SIG-M5 (cell line): ENCODE data around the gene CDK16.

Experiments
- DNase-seq: peaks from one replicate; lab custom pipeline; 2025; lab: John Stamatoyannopoulos, UW

Gene CDK16

DNA sequence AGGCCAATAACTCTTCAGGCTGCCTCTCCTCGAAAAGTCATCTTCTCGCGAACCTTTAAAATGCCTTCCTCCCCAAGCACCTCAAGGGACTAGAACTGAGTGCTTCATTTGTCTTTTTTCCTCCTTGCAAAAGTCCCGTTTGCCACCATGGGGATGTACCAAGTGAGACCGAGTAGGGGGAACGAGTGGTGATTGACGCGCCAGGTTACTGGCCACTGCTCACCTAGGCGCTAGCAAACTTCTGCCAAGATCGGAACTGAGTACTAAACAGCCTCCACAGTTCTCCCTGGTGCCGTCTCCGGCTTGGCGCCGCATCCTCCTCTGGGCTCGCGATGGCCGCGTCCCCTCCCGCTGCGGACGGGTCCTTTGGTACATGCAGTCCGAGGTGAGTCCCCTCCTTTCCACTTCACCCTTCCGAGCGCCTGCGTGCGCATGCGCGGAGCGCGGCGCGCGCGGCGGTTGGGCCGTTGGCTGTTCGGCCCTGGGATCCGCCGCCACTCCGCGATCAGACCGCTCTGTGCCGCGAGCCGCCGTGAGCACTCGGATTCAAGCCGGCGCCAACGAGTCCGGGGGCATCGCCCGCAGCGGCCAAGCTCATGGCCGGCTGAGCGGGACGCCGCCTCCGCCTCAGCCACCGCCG is at the start of gene CDK16:
TSS of gene CDK16 (plus strand) at position 402 of the 640 bp plus-strand sequence. CDS start 4,877 bp downstream, outside the sequence.
- no peak for DNase-seq

DNA sequence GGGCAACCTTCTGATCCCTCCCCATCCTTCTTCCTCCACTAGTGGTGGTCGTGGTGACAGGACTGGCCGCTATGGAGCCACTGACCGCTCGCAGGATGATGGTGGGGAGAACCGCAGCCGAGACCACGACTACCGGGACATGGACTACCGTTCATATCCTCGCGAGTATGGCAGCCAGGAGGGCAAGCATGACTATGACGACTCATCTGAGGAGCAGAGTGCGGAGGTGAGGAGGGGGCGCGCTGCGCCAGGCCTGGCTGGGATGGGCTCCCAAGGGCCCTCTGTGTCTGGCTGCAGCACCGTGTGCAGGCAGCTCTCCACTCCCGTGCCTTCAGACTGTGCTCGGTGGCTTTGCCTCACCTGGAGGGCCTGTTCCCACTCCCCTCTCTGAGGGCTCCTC is 49.2 kb upstream of the CDK16 start:
- no peak for DNase-seq

DNA sequence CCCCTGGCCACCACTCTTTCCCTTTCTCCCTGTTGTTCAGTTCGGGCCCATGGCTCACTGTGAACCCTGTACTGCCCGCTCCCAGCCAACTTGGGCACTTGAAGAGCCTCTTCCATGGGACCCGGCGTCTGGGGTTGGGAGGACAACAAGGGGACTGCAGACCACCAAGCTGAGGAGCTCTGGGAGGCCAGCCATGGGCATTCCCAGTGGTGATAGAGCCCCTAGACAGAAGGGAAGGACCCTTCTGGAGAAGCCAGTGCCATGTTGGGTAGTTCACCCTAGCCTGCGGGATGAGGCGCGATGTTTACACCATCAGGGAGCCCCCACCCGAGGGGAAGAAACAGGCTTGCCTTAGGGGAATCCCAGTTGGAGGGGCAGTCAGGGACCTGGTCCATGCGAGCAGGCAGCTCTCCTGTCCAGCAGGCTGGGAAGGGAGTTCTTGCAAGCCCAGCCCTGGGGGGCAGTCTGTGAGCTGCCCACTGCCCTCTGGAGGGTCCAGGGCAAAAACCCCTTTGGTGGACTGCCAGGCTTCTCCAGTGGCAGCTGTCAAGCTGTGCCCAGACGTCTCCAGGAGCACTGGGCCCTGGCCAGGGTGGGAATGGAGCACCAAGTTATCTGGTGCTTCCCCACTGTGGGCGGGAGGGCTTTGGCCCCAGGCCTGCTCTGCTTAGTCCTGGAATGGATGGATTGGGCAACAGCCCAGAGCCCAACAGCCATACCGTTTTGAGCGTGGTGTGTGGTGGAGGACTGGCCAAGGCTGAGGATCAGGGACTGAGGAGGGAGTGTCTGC is 48.6 kb upstream of the CDK16 start:
- DNase-seq = no peak

DNA sequence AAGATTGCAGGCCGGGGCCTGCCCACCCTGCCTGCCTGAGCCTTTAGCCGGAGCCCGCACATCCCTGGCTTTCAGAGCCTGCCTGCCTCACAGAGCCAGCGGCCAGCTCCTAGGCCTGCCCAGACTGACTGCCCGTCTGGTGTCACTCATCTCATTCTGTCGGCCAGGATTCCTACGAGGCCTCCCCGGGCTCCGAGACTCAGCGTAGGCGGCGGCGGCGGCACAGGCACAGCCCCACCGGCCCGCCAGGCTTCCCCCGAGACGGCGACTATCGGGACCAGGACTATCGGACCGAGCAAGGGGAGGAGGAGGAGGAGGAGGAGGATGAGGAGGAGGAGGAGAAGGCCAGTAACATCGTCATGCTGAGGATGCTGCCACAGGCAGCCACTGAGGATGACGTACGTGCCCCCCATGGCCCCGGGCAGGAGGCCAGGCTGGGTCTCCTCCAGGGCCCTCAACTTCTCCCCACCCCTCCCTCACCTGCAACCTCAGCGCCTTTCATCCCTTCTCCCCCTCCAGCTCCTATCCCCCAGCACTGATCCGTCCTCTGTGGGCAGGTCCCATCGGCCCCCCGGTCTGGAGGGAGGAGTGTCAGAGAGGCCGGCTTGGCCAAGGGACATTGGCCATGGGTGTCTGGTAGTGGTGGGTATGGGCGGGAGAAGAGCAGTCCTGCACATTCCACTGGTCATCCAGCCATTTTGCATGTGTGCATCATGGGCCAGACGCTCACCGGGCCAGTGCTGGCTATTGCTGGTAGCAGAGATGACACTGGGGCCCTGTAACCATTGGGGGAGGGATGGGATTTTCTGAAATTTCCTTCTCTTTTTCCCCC is 47.4 kb upstream of the CDK16 start:
- DNase-seq = no peak

DNA sequence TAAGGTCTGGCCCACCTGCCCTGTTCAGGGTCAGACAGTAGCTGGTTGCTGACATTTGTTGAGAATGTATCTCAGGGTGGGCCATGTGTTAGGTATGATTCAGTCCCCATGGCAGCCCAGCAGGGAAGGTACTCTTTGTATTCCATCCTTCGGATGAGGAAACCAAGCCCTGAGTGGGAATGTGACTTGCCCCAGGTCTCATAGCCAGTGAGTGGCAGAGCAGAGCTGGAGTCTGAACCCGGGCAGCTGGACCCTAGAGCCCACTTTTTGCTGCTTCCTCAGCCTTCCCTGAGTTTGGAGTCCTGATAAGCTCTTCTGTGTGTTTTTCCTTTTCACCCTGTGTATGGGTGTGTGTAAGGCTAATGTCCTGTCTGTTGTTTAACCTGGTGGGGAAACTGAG is 46.5 kb upstream of the CDK16 start:
- DNase-seq = no peak

DNA sequence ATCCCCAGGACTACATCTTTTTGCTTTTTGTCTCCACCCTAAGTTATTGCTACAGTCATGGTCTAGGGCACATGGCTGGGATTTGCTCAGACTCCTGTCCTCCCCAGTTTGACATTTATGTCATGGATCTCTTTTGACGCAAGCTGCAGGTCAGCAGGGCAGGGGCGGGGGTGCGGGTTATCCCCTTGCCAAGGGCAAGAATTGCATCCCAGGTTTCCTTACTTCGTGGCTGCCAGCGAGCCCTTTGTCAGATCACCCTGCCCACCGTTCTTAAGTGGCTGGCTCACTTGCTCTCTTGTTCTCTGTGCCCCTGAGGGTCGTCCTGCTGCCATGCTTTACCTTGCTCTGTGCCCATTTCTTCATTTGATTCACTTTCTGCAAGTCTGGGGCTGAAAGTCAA is 45.9 kb upstream of the CDK16 start:
- no peak for DNase-seq

DNA sequence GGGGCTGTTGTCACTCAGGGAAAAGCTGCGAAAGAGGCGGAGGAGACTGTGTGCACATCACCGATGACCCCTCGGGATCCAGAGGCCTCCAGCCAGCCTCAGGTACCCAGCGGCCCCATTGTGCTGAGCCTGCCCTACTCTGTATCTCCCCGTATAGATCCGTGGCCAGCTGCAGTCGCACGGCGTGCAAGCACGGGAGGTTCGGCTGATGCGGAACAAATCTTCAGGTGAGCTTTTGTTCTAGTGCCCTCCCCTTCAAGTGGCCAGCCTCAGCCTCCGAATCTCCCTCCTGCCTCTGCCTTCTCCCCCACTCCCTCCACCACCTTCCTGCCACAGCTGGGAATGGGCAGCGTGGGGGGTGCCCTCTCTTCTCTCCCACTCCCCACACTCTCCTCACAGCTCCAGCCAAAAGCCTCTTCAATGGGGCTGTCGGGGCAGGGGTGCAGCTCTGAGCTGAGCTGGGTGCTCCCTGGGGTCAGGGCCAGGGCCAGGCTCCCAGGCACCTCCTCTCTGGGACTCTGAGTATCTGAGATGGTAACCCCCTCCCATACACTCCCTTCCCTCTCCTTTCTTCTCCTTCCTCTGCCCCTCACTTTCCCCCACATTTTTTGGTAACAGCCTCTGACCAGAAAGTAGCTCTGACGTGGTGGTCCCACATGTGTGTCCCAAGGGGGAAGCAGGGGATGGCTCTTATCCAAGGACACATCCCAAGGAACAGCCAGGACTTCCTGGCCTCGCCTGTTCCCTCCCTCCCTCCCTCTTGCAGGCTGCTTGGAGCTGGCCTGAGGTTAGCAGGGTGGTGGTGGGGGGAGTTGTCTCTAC is 45.3 kb upstream of the CDK16 start:
- DNase-seq = no peak

DNA sequence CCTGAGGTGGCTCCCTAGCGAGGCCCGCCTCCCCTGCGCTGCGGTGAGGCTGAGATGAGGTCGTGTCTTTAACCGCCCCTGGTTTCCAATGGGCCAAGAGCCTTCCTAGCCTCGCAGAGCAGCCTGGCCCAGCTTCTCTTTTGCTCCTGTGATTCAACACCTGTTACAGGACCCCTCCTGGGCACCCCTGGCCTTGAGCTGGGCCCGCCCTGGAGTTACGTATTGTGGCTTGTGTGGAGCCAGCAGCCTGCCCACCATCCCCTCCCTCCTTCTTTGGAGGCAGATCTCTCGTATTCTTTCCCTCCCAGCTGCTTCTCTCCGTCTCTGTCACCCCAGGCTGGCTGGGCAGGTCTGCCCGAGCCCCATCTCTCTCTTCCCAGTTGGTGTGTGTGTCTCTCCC is 44.1 kb upstream of the CDK16 start:
- no peak for DNase-seq

DNA sequence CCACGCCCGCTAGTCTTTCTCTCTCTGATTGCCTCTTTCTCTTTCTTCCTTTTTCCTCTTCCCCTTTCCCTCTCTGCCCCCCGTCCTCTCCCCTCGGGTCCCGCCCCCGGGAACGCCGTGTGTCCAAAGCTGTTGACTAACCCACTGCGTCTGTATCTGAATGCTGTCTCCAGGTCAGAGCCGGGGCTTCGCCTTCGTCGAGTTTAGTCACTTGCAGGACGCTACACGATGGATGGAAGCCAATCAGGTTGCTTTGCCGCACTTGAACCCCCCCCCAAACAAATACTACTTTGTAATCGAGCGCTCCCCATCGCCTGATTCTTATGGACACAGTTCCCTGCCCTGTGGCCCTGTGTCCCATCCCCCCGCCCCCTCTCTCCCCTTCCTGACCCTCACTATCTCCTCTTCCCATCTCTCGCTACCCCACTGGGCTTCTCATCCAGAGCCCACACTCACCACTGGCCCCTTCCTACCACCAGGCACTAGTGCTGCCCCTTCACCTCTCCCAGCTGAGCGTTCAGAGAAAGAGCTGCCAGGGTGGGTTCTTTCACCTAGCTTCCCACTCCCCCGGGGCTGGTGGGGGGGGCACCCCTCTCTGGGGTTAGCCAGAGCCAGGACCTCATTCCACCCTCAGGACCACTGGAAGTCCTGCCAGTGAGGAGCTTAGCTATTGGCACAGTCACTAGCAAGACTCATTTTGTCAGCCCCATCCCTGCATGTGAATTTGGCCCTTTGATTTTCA is 43.5 kb upstream of the CDK16 start:
- DNase-seq = no peak

DNA sequence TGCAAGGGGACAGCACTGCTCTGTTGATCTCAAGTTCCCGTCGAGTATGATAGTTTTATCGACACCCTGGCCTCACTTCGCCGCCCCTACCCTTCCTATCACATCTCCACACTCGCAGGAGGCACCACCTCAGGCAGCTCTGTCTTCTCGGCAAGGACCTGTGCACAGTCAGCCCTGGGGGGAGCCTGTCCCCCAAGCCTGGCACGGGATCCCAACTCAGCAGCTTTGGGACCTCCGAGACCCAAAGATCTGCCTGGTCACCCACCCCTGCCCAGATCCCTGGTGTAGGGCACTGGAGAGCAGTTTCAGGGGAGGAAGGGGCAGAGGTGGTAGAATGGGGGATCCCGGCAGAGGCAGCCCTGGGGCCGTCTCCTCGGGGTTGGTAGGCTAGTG is 42.9 kb upstream of the CDK16 start:
- DNase-seq = no peak

DNA sequence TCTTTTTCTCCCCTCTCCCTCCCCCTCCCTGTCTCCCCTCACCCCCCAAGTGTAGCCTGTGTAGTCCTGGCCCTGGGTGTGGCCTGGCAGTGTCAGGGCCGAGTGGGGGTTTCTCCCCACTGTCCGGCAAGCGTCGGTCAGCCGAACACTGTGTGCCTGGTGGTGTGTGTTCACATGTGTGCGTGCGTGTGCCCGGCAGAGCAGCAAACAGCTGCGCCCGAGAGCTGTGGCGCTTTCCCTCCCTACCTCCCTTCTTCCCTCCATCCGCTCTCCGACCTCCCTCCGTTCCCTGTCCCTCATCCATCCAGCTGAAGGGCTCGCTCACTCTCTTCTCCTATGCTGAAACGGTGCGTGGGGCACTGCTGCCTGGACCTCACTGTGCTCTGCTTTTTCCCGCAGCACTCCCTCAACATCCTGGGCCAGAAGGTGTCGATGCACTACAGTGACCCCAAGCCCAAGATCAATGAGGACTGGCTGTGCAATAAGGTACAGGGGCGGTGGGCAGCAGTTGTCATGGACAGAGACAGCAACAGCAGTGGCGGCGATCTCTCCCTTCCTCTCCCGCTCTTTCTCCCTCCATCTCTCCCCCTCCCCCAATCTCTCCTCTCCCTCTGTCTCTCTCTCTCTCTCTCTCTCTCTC is 42.3 kb upstream of the CDK16 start:
- no peak for DNase-seq

DNA sequence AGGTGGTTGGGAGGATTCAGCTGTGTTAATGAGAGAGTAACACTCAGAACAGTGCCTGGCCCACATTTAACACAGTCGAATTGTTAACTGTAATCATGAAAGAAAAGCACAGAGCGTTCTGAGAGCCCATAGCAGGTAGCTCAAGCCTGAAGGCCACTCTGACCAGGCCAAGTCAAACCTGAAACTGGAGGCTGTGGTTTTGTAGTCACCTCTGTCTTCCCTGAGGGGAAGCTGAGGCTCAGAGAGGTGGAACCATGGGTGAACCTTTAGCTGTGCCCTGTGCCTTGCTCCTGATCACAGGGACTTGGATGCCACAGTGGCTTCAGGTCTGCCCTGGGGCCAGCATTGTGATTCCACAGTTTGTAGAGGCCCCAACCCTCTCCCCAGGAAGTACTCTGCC is 41.4 kb upstream of the CDK16 start:
- no peak for DNase-seq

DNA sequence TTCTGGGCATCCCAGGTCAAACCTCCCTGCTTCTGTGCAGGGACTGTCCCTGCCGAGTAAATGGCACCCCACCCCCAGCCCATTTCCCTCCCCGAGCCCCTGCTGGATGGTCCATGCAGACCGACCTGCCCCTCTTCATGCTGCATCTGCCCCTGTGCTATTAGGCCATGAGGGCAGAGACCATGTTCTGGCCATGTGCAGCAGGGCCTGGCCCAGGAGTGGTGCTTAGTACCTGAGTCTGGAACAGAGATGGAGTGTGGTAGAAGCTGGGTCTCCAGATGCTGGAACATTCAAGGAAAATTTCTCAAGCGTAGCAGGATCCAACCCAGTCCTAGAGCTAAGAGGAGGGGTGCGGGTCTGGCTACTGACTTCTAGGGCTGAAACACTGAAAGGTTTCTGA is 40.1 kb upstream of the CDK16 start:
- no peak for DNase-seq

DNA sequence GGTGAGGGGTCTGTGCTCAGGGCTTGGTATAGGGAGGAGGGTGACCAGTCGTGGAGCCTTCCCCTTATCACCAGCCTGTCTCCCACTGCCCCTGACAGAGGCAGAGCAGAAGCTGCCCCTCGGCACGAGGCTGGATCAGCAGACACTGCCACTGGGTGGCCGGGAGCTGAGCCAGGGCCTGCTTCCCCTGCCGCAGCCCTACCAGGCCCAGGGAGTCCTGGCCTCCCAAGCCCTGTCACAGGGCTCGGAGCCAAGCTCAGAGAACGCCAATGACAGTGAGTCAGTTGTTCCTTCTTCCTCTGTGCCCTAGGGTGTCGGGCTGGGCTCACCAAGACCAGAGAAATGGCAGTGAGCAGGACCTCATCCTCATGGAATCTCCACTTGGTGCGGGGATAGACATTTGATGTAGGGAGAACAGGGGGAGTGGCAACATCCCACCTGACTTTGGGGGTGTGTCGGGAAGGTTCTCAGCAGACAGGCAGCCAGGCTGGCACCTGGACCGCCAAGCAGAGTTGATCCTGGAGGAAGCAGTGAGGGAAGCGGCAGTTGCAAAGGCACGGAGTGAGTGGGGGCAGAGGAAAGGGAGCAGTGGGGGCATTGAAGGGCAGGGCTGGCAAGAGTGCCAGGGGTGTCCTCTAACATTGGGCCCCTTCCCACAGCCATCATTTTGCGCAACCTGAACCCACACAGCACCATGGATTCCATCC is 39.1 kb upstream of the CDK16 start:
- DNase-seq = no peak

DNA sequence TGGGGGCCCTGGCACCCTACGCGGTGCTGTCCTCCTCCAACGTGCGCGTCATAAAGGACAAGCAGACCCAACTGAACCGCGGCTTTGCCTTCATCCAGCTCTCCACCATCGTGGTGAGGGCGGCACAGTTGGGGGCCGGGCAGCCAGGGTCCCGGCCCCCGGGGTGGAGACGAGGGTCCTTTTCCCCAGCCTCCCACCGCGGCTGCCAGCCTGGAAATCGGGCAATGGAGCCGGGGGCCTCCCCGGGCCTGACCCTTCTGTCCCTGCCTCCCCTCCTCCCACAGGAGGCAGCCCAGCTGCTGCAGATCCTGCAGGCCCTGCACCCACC is 38.6 kb upstream of the CDK16 start:
- DNase-seq = no peak

DNA sequence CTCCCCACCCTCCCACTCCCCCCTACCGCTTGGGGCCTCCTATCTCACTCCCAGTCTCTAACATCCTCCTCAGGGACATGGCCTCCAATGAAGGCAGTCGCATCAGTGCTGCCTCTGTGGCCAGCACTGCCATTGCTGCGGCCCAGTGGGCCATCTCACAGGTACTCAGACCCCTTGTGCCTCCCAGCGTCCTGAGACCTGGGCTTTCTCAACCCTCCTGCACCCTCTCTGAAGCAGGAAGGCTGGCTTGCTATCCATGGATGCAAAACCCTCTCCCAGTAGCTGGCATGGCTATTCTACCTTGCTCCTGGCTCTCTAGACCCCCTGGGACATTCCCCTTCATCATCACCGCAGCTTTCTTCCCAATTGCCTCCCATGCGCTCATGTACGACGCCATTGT is 38.1 kb upstream of the CDK16 start:
- DNase-seq = no peak

DNA sequence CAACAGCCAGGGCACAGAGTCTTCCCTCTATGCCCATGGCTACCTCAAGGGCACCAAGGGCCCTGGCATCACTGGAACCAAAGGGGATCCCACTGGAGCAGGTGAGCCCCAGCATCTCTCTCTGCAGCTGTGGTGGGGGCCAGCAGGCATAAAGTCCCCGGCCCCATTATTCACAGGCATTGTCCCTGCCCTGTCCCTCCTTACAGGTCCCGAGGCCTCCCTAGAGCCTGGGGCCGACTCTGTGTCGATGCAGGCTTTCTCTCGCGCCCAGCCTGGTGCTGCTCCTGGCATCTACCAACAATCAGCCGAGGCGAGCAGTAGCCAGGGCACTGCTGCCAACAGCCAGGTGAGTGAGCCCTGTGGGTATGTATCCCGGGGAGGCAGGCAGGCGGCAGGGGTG is 37.2 kb upstream of the CDK16 start:
- DNase-seq = no peak

DNA sequence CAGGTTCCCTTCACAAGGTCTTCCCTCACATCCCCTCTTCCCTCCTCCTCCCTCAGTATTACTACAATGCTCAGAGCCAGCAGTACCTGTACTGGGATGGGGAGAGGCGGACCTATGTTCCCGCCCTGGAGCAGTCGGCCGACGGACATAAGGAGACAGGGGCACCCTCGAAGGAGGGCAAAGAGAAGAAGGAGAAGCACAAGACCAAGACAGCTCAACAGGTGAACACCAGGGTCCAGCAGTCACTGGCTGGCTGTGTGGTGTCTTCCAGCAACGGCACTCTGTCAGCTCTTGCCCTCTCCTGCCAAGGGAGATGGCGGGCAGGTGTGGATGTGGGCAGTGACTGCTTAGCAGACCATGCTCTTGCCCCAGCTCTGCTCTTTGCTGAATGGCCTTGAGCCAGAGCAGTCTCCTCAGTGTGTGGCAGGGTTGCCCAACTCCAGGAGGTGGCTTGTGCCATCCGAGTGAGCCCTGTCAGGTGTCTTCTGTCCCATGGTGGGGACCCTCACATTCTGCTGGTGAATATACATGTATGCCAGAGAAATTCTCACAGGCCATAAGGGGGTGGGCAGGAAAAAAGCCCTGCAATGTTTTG is 36.3 kb upstream of the CDK16 start:
- no peak for DNase-seq

DNA sequence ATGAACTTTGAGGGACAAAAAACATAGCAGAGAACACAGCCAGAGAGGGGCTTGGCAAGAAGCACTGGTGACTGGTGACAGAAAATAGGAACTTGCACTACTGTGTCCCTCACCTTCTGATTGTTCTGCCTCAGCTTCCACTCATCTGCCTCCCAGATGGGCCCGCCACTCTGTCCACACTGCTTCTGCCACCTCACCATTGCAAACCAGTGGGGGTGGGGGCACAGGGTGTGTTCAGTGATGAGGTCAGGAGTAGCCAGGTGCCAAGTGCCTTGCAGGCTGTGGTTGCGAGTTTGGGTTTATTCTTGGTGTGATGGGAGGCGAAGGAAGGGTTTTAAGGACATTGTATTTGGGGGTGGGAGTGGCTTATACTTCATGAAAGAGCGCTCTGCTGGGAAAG is 34.0 kb upstream of the CDK16 start:
- no peak for DNase-seq

DNA sequence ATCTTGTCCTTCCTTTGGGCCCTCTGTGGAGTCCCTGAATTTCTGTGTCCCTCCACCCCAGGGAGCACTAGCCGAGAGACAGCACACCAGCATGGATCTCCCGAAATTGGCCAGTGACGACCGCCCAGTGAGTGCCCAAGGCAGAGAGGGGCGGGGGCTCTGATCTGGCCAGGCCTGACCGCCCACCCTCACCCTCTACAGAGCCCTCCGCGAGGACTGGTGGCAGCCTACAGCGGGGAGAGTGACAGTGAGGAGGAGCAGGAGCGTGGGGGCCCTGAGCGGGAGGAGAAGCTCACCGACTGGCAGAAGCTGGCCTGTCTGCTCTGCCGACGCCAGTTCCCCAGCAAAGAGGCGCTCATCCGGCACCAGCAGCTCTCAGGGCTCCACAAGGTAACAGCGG is 33.2 kb upstream of the CDK16 start:
- no peak for DNase-seq
